ENCODE results near the gene DNMT3A.

DNMT3A gene

DNA sequence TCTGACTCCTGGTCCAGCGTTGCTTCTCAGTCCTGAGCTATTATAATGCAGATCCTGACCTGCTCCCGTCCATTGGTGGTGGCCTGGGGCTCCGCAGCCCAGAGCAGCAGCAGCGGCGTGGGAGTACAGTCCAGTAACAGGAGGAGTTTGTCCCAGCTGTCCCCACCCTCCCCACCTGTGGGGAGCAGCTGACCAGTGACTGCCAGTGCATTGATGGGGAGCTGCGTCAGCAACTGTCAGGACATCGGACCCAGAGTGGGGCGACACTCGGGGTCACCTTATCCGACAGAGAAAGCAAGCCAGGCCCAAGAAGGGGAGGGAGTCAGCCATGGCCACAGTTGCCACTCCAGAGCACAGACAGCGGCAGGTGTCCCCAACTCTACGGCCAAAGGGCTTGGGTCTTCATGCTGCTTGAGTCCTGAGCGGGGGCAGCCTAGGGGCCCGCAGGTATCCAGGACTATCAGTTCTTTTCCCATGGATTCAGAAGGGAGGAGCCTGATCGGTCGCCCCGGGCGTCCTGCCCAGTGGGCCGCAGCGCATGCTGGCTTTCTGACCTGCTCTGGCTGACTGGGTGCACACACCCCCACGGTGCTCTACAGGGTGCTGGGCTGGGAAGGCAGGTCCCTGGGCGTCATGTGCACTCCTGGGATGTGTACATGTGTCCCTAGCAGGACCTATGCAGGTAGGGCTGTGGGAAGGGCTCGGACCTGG is 29.7 kb downstream of the DNMT3A start:
- FAIRE-seq (no peak), DNase-seq (ENCODE audit: insufficient read length, low spot score) (no peak)
- TF ChIP-seq PAX5 (IDR thresholded peaks at IDR 0.05; ENCODE audit: insufficient read depth, low read length, severe bottlenecking) (no peak), TAF1 (IDR thresholded peaks at IDR 0.05; ENCODE audit: low read depth, low read length) (no peak), POLR2AphosphoS5 (IDR thresholded peaks at IDR 0.05; ENCODE audit: low read depth, low read length) (no peak), SPI1 (IDR thresholded peaks at IDR 0.05; ENCODE audit: low read depth, low read length) (no peak), POU2F2 (IDR thresholded peaks at IDR 0.05; ENCODE audit: low read depth, low read length) (no peak), POLR2A (IDR thresholded peaks at IDR 0.05; ENCODE audit: low read depth, low read length) (no peak)

DNA sequence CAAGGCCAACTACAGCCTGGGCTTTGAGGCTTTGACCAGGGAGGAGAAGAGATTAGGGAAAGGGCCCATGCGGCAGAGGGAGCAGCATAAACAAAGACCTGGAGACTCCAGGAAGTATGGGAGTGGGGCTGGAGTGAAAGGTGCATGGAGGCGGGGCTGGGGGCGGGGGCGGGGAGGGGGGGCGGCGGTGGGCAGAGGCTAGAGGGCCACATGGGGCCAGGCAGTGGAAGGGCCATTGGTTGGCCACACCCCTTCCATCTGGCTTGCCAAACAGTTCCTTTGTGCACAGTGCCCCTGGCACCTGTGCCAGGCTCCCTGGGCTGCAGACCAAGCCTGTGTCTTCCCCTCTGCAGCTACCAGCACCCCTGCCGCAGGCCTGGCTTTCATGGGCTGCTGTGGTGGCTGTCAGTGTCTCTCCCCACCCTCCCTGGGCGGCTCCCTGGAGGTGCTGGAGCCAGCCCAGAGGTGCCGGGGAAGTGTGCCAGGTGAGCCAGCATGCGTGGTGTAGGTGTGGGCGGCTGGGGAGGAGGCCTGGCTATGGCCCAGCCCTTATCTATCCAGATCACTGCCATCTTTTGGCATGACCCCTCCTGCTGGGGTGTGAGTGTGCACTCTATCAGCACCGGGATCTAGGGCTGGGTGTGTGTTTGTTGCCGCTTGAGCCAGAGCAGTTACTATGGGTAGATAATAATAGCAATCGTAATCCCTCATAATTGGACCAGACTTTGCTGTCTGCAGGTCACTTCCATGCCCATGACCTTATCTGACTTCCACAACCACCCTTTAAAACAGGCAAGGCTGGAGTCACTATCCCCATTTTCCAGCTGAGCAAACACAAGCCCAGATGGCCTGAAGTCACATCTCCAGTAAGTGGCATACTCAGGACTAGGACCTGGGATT is 30.5 kb downstream of the DNMT3A start:
- TF ChIP-seq TAF1 (IDR thresholded peaks at IDR 0.05; ENCODE audit: low read depth, low read length) (no peak), POLR2AphosphoS5 (IDR thresholded peaks at IDR 0.05; ENCODE audit: low read depth, low read length) (no peak), SPI1 (IDR thresholded peaks at IDR 0.05; ENCODE audit: low read depth, low read length) (no peak), POU2F2 (IDR thresholded peaks at IDR 0.05; ENCODE audit: low read depth, low read length) (no peak), PAX5 (IDR thresholded peaks at IDR 0.05; ENCODE audit: insufficient read depth, low read length, severe bottlenecking) (no peak)
- FAIRE-seq (no peak), DNase-seq (ENCODE audit: insufficient read length, low spot score) (no peak)

DNA sequence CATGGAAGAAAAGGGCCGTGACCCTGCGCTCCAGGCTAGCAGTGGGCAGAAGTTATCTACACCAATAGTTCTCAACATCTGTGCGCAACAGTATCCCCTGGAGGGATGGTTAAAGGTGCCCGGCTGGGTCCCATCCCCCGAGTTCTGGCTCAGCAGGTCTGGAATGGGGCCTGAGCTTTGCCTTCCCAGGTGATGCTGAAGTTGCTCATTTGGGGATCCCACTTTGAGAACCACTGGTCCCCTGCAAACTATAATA is 31.1 kb downstream of the DNMT3A start:
- DNase-seq (ENCODE audit: insufficient read length, low spot score) = no peak
- FAIRE-seq = no peak
- TF ChIP-seq PAX5 (IDR thresholded peaks at IDR 0.05; ENCODE audit: insufficient read depth, low read length, severe bottlenecking) (no peak), POU2F2 (IDR thresholded peaks at IDR 0.05; ENCODE audit: low read depth, low read length) (no peak), POLR2A (IDR thresholded peaks at IDR 0.05; ENCODE audit: low read depth, low read length) (no peak), POLR2AphosphoS5 (IDR thresholded peaks at IDR 0.05; ENCODE audit: low read depth, low read length) (no peak), TAF1 (IDR thresholded peaks at IDR 0.05; ENCODE audit: low read depth, low read length) (no peak), SPI1 (IDR thresholded peaks at IDR 0.05; ENCODE audit: low read depth, low read length) (no peak)

DNA sequence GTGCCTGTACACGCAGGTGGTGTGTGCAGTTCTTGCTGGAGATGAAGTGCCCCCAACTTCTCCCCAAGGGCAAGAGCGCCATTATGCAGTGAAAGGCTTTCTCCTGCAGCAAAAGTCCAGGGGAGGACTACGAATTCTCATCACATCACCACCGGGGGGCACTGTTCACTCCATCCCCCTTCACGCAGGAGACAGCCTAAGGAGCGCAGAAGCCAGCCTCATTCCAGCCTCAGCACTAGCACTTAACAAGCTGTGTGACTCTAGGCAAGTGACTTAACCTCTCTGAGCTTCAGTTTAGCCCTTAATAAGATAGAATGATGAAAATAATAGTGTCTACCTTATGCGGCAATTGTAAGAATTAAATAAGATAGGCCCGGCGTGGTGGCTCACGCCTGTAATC is 32.3 kb downstream of the DNMT3A start:
- DNase-seq (ENCODE audit: insufficient read length, low spot score) = no peak
- FAIRE-seq = peak; percentile 87

DNA sequence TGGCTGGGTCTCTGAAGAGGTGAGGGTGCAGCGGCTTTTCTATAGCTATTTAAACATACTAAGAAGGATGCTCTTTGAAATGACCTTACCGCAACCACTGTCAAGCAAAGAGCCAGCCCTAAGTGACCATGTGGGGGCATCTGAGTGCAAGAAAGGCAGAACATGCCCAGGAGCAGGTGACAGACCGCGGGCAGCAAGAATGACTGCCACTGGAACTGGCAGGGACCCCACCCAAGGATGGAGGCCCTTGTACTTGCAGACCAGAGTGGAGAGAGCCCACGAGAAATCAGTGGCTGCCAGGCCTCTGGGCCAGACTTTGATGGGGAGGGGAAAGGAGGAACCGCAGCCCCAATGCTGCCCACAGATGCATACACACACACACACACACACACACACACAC is 33.1 kb downstream of the DNMT3A start:
- FAIRE-seq (no peak), DNase-seq (ENCODE audit: insufficient read length, low spot score) (no peak)
- TF ChIP-seq POU2F2 (IDR thresholded peaks at IDR 0.05; ENCODE audit: low read depth, low read length) (no peak), POLR2A (IDR thresholded peaks at IDR 0.05; ENCODE audit: low read depth, low read length) (no peak), SPI1 (IDR thresholded peaks at IDR 0.05; ENCODE audit: low read depth, low read length) (no peak), PAX5 (IDR thresholded peaks at IDR 0.05; ENCODE audit: insufficient read depth, low read length, severe bottlenecking) (no peak), TAF1 (IDR thresholded peaks at IDR 0.05; ENCODE audit: low read depth, low read length) (no peak), POLR2AphosphoS5 (IDR thresholded peaks at IDR 0.05; ENCODE audit: low read depth, low read length) (no peak)

More for the DNA sequence above, 32.3 kb downstream of the DNMT3A start:
- TF ChIP-seq PAX5 (IDR thresholded peaks at IDR 0.05; ENCODE audit: insufficient read depth, low read length, severe bottlenecking) (no peak), SPI1 (IDR thresholded peaks at IDR 0.05; ENCODE audit: low read depth, low read length) (no peak), POLR2AphosphoS5 (IDR thresholded peaks at IDR 0.05; ENCODE audit: low read depth, low read length) (no peak), POLR2A (IDR thresholded peaks at IDR 0.05; ENCODE audit: low read depth, low read length) (no peak), TAF1 (IDR thresholded peaks at IDR 0.05; ENCODE audit: low read depth, low read length) (no peak), POU2F2 (IDR thresholded peaks at IDR 0.05; ENCODE audit: low read depth, low read length) (no peak)

DNA sequence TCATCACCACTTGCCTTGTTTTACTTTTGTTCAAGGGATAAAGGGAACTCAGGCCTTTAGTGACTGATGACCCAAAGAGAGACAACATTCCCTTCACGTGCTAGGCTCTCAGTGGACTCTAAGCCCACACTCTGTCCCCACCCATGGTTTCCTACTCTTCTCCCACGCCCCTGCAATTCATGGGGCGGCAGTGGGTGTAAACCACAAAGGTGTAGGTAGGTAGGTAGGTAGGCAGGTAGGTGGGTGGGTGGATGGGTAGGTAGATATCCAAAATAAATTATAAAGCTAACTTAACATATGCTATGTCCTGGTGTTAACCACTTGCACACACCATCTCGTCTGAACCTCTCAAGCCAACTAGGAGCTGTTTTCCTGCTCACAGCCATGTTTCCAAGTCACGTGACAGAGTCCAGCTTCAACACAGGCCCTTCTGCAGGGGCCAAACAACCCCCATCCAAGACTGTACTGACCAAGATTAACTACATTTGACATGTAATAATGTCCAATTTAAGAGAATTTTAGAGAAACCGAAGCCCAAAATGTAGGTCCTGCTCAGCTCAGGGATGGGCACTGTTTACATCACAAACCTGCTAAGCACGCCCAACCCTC is 33.7 kb downstream of the DNMT3A start:
- TF ChIP-seq POLR2A (IDR thresholded peaks at IDR 0.05; ENCODE audit: low read depth, low read length) (no peak), PAX5 (IDR thresholded peaks at IDR 0.05; ENCODE audit: insufficient read depth, low read length, severe bottlenecking) (no peak), SPI1 (IDR thresholded peaks at IDR 0.05; ENCODE audit: low read depth, low read length) (no peak), POLR2AphosphoS5 (IDR thresholded peaks at IDR 0.05; ENCODE audit: low read depth, low read length) (no peak), TAF1 (IDR thresholded peaks at IDR 0.05; ENCODE audit: low read depth, low read length) (no peak), POU2F2 (IDR thresholded peaks at IDR 0.05; ENCODE audit: low read depth, low read length) (no peak)
- peak; percentile 61 for FAIRE-seq
- no peak for DNase-seq (ENCODE audit: insufficient read length, low spot score)

DNA sequence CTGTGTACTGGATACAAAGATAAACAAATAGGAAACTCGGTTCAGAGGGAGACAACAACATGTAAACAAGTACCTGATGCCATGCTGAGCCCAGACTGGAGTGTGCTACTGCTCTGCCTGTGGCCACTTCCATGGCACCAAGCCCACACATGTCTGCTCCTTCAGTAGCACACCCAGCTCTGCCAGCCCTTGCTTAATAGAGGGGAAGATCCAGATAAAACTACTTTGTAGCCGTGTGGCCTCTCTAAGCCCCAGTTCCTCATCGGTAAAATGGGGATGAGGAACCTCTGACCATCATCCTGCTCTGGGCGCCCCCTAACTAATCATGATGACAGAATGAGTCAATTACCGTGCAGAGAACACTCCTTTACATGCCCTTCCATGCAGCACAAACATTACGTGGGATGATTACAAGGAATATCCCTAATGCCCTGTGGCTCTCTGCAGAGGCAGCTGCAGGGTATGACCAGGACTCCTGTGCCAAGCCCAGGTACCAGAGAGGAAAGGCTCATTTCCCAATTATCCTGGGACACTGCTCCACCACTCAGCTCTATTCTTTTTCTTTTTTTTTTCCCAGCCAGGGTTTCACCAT is 34.9 kb downstream of the DNMT3A start:
- FAIRE-seq (no peak), DNase-seq (ENCODE audit: insufficient read length, low spot score) (no peak)
- TF ChIP-seq POLR2AphosphoS5 (IDR thresholded peaks at IDR 0.05; ENCODE audit: low read depth, low read length) (no peak), POU2F2 (IDR thresholded peaks at IDR 0.05; ENCODE audit: low read depth, low read length) (no peak), PAX5 (IDR thresholded peaks at IDR 0.05; ENCODE audit: insufficient read depth, low read length, severe bottlenecking) (no peak), TAF1 (IDR thresholded peaks at IDR 0.05; ENCODE audit: low read depth, low read length) (no peak), SPI1 (IDR thresholded peaks at IDR 0.05; ENCODE audit: low read depth, low read length) (no peak), POLR2A (IDR thresholded peaks at IDR 0.05; ENCODE audit: low read depth, low read length) (no peak)

DNA sequence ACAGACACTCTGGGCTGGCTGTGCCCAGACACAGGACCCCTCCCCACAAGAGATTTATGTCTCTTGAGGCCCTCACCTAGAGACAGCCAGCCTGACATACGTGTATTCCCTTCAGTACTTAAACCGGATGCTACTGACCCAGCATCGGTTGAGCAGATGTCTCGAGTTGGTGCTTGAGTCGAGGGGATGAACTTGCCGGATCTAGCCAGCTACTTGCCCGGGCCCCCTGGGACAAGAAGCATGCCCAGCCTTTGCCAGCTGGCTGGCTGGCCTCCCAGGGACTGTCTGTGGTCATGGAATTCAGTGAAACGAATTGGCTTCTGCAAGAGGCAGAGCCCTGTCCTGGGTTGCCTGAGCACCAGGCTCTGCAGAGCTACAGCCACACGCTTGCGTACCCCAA is 36.0 kb downstream of the DNMT3A start:
- DNase-seq (ENCODE audit: insufficient read length, low spot score) (no peak), FAIRE-seq (peak; percentile 87)
- TF ChIP-seq TAF1 (IDR thresholded peaks at IDR 0.05; ENCODE audit: low read depth, low read length) (no peak), POLR2A (IDR thresholded peaks at IDR 0.05; ENCODE audit: low read depth, low read length) (no peak), PAX5 (IDR thresholded peaks at IDR 0.05; ENCODE audit: insufficient read depth, low read length, severe bottlenecking) (no peak), SPI1 (IDR thresholded peaks at IDR 0.05; ENCODE audit: low read depth, low read length) (no peak), POU2F2 (IDR thresholded peaks at IDR 0.05; ENCODE audit: low read depth, low read length) (no peak), POLR2AphosphoS5 (IDR thresholded peaks at IDR 0.05; ENCODE audit: low read depth, low read length) (no peak)

All from GM12891 (cell line).